GM10266 (cell line): Measurements from ENCODE around the gene PPP2R5E.

Source experiments
- DNase-seq: peaks from one replicate; pipeline ENCODE4 v3.0.0; 2012; ENCODE audit errors: extremely low spot score
- CTCF ChIP-seq: IDR thresholded peaks from 2 replicates; pipeline ENCODE4 v1.5.1; 2012; ENCODE audit warnings: mild to moderate bottlenecking, low read depth; ENCODE audit not compliant: control insufficient read depth, insufficient read depth; ENCODE audit errors: missing control alignments

PPP2R5E gene

GRCh38 chr14:63517354-63517753 lies 25.8 kb downstream of the PPP2R5E start:
- TF ChIP-seq CTCF: no peak
- no peak for DNase-seq

- no peak for TF ChIP-seq CTCF
Measured at GRCh38 chr14:63515240-63515639, 27.9 kb downstream of the PPP2R5E start.

GRCh38 chr14:63513756-63514155 lies 29.4 kb downstream of the PPP2R5E start:
- TF ChIP-seq CTCF: no peak
- no peak for DNase-seq

More at GRCh38 chr14:63515240-63515639, 27.9 kb downstream of the PPP2R5E start:
- no peak for DNase-seq

- no peak for TF ChIP-seq CTCF
- DNase-seq: peak; percentile 40
Measured at GRCh38 chr14:63512861-63513260, 30.3 kb downstream of the PPP2R5E start.

GRCh38 chr14:63510538-63510937 lies 32.6 kb downstream of the PPP2R5E start:
- TF ChIP-seq CTCF: no peak

GRCh38 chr14:63508033-63508432 lies 35.1 kb downstream of the PPP2R5E start:
- no peak for DNase-seq
- no peak for TF ChIP-seq CTCF

More at GRCh38 chr14:63510538-63510937, 32.6 kb downstream of the PPP2R5E start:
- peak; percentile 36 for DNase-seq

- DNase-seq: no peak
- TF ChIP-seq CTCF: no peak
Measured at GRCh38 chr14:63504648-63505047, 38.5 kb downstream of the PPP2R5E start.

GRCh38 chr14:63501429-63501828 lies 41.7 kb downstream of the PPP2R5E start:
- no peak for TF ChIP-seq CTCF
- DNase-seq: no peak
